ENCODE data around the gene HBG1. TPM values are rescaled to one million over a fixed set of nuclear protein-coding genes. Genes with fewer than 3 reads are reported as not detected.

HBG1 gene
- total and polyA plus RNA-seq, 2 donors (not counting 3 experiments of a cell fraction or from before 2014, with no cell fraction given): 0.72 TPM; not detected in 1

DNA sequence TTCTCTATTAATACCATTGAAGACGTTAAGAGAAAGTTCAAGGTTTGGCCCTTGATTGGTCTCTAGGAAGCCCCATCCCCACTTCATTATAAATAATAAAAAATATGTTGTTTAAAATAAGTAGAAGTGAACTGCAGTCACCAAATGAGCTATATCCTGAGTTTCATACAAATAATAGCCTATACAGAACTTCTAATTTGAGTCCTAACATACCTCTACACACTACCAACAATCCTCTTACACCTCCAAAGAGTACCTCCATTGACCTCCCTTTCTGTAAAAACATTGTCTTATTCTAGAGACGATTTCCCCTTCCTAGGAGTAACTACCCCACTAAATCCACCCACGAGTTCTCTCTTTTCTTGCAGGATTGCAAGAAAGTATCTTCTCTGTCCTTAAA, 8.2 kb downstream of the HBG1 start:
- no peak overlapping the region for H3K27ac ChIP-seq (ENCODE audit: insufficient read depth, low read depth, low read length)
- H3K9me3 ChIP-seq (replicated peaks; ENCODE audit: control insufficient read depth, insufficient read depth, low read length): no peaks in the 10 kb centered on the region
- FAIRE-seq: no peak
- no peak overlapping the region for H3K4me2 ChIP-seq (ENCODE audit: insufficient read depth, low read length)
- intact Hi-C loops (cut with micrococcal nuclease) (no loop called here), dilution Hi-C loops (cut with MboI; ENCODE audit: extremely low pct_ligation_motif_present, low sequenced_read_pairs) (no loop called here)
- no peak overlapping the region for H2AFZ ChIP-seq (ENCODE audit: low read depth, low read length)
- no peaks in the 10 kb centered on the region for H4K20me1 ChIP-seq (replicated peaks; ENCODE audit: control insufficient read depth, extremely low read depth, insufficient read depth, low read length)
- no peak overlapping the region for H3K9ac ChIP-seq (replicated peaks; ENCODE audit: extremely low read depth, insufficient read depth, low read length)
- H3K79me2 ChIP-seq (ENCODE audit: control insufficient read depth, insufficient read depth, low read length): no peaks in the 10 kb centered on the region
- H3K4me1 ChIP-seq (ENCODE audit: control insufficient read depth, extremely low read depth, insufficient read depth, low read length): no peaks in the 10 kb centered on the region
- no peaks in the 10 kb centered on the region for H3K27me3 ChIP-seq (ENCODE audit: control insufficient read depth in 2 of 2, insufficient read depth in 2 of 2, low read length in 2 of 2)
- no peaks in the 10 kb centered on the region for H3K36me3 ChIP-seq (ENCODE audit: control insufficient read depth in 2 of 2, extremely low read depth in 1 of 2, insufficient read depth in 2 of 2, low read length in 2 of 2)
- BruUV-seq (replicated peaks): no TSS peak
- ChIA-PET POLR2A (no interaction called here), CTCF (no interaction called here)
- no peaks in the 10 kb centered on the region for H3K9me1 ChIP-seq (replicated peaks; ENCODE audit: control insufficient read depth, extremely low read depth, insufficient read depth, low read length)
- TF ChIP-seq, protein P1, sequence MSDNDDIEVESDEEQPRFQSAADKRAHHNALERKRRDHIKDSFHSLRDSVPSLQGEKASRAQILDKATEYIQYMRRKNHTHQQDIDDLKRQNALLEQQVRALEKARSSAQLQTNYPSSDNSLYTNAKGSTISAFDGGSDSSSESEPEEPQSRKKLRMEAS (IDR thresholded peaks at IDR 0.05; ENCODE audit: insufficient read depth, insufficient read length): no peak
- TF ChIP-seq GATA2 (IDR thresholded peaks at IDR 0.05; ENCODE audit: insufficient read depth, insufficient read length, low read depth, low read length) (no peak), JUN (IDR thresholded peaks at IDR 0.05; ENCODE audit: borderline replicate concordance, insufficient read depth, insufficient read length, low read depth) (no peak), POLR2A (IDR thresholded peaks at IDR 0.05; ENCODE audit: low read depth, low read length) (no peak), MYC (IDR thresholded peaks at IDR 0.05; ENCODE audit: low read depth, low read length) (no peak), POLR2AphosphoS5 (IDR thresholded peaks at IDR 0.05; ENCODE audit: insufficient read depth, low read depth, low read length) (no peak), EZH2 (IDR thresholded peaks at IDR 0.05; ENCODE audit: borderline replicate concordance, low read depth, low read length, severe bottlenecking) (no peak), FOS (IDR thresholded peaks at IDR 0.05; ENCODE audit: borderline replicate concordance, insufficient read depth, low read length) (no peak)
- TF ChIP-seq, protein P2, sequence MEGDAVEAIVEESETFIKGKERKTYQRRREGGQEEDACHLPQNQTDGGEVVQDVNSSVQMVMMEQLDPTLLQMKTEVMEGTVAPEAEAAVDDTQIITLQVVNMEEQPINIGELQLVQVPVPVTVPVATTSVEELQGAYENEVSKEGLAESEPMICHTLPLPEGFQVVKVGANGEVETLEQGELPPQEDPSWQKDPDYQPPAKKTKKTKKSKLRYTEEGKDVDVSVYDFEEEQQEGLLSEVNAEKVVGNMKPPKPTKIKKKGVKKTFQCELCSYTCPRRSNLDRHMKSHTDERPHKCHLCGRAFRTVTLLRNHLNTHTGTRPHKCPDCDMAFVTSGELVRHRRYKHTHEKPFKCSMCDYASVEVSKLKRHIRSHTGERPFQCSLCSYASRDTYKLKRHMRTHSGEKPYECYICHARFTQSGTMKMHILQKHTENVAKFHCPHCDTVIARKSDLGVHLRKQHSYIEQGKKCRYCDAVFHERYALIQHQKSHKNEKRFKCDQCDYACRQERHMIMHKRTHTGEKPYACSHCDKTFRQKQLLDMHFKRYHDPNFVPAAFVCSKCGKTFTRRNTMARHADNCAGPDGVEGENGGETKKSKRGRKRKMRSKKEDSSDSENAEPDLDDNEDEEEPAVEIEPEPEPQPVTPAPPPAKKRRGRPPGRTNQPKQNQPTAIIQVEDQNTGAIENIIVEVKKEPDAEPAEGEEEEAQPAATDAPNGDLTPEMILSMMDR (IDR thresholded peaks at IDR 0.05; ENCODE audit: extremely low read depth in 1 of 2, insufficient read depth in 1 of 2, low read depth in 1 of 2, low read length in 2 of 2): no peak
- H3K4me3 ChIP-seq (replicated peaks in 1 of 3; ENCODE audit: insufficient read depth in 1 of 3, low read depth in 1 of 3, low read length in 3 of 3): no peak overlapping the region
- DNase-seq (ENCODE audit: low read depth, low spot score): no peak

Data from endothelial cell of umbilical vein (primary cell).